HG03521 (cell line): ENCODE measurements around the gene TMEM238.
"Not testable (repeated sequence)": the region's sequence is repeated elsewhere in the genome, so short reads cannot be mapped to it uniquely, and the experiment has no call there.

Source experiments
- ATAC-seq: cut with Tn5 transposase; IDR thresholded peaks from one replicate; pipeline ENCODE4 v1.9.1; 2021; ENCODE audit warnings: mild to moderate bottlenecking, moderate library complexity; ENCODE audit not compliant: unreplicated experiment

The TMEM238 gene

DNA sequence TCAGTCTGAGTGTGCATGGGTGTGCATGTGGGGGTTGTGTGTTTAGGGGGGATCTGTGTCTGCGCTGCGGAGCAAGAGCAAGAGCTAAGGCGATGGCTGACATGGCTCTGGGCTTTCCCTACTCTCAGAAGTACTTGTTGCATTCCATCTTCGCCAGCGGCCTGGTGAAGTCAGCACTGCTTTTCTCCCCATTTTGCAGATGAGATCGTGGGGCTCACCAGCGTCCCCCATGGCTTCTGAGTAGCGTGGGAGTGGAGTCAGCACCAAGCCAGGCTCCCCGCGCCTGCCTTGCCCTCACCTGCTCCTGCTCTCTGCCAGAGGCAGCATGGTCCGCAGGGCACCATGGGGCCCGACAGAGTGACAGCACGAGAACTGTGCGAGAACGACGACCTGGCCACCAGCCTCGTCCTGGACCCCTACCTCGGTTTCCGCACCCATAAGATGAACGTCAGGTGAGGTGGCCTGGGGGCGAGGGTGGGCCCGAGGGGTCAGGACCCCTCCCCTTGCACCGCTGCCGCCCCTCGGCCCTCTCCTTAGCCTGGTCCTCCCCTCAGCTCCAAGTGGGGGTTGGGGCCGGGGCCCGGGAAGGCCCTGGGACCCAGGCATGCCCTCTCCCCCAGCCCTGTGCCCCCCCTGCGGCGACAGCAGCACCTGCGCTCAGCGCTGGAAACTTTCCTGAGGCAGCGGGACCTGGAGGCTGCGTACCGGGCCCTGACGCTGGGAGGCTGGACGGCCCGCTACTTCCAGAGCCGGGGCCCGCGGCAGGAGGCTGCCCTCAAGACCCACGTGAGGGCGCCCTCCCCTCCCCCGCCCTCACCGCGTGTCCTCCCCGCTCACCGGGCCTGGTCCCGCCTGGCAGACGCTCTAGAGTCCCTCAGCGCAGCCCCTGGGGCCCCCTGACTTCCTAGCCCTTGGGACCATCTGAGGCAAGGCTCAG, 42.2 kb downstream of the TMEM238 start:
- ATAC-seq = no peak

DNA sequence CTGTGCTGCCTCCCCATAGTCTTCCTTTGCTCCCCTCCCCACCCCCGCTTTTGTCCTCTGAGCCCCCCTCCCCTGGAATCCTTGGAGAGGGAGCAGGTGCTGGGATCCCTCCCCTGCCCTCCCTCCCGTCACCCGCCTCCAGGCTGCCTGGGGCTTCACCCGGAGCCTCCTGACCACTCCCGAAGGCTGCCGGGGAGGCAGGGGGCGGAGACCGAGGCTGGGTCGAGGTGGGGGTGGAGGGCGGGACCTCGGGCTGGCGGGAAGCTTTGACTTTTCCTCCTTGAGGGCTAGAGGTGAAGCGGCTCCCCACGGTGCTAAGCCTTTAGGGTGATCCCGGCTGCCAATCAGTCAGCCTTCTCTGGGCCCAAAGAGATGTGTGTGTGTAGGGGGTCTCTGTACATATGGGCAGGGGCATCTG, 42.9 kb downstream of the TMEM238 start:
- no peak for ATAC-seq

GRCh38 chr19:55340784-55341147, 43.3 kb downstream of the TMEM238 start:
- no peak for ATAC-seq

DNA sequence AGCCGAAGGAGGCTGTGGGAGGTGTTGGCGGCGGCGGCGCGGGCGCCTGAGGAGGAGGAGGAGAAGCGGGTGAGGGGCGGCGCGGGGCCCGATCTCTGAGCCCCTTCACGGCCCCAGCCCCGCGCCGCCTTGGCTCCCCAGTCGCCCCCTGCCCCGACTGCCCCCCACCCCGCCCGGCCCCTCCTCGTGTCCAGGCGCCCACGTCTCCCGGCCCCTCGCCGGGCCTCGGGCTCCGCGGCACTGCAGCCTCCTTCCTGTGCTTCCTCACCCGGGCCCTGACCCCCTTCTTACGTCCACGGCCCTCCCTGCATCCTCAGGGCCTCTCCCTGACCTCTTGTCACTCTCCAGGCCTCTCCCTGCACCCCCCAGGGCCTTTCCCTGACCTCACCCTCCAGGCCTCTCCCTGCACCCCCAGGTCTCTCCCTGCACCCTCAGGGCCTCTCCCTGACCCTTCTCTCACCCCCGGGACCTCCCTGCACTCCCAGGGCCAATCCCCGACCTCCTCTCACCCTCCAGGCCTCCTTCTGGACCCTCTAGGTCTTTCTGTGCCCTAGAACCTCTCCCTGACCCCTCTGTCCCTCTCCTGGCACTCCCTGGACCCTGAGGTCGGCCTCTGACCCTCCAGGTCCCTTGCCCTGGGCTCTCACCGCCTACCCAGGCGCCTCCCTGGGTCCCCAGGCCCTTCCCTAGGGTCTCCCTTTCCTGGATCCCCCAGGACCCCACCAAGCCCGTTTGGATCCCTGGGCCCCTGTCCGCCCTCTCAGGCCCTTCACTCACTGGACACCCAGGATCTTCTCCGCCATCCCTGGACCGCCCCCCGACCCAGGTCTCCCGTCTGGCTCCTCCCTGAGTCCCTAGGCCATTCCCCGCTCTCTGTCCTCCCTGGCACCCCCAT, 44.0 kb downstream of the TMEM238 start:
- ATAC-seq = no peak

GRCh38 chr19:55339105-55339888, 44.8 kb downstream of the TMEM238 start, which contains the start of gene KMT5C:
Gene KMT5C (plus strand): TSS chr19:55339876. CDS start chr19:55341937, 2,061 bp downstream.
- ATAC-seq = peak; percentile 80

- no peak for ATAC-seq
These were observed 48.0 kb downstream of the TMEM238 start for GRCh38 chr19:55336101-55336500.

DNA sequence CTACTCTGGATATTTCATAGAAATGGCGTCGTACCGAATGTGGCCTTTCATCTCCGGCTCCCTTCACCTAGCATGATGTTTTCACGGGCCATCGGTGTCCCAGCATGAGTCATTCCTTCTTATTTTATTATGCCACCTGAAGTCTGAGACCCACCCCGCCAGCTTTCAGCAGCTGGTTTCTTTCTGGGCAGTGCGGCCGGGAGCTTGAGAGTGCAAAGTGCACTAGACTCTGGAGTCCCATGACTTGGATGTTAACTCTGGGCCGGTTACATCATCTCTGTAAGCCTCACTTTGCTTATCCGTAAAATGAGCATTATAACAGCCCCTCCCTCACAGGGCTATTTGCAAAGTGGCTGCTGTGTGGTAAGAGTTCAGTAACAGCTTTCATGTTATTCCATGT, 50.2 kb downstream of the TMEM238 start:
- ATAC-seq = no peak

- not testable (repeated sequence) for ATAC-seq
These were observed 54.3 kb downstream of the TMEM238 start for GRCh38 chr19:55329791-55330190.
